Myocyte (in vitro differentiated cells): ENCODE measurements around the gene DYDC2. TPM values are rescaled to one million over a fixed set of nuclear protein-coding genes. Genes with fewer than 3 reads are reported as not detected.

Source experiments
- DNase-seq: peaks from one replicate; pipeline ENCODE4 v3.0.0-alpha.2; 2012; ENCODE audit warnings: low read depth
- total RNA-seq: library from RNA; depleted of rRNA; stranded (reverse); fragments of >200 nt; gene quantifications from 2 replicates; pipeline ENCODE4 v1.2.3, GENCODE V29; 2014

The DYDC2 gene
- total RNA-seq, 1 donor from 2014 or later = not detected

DNA sequence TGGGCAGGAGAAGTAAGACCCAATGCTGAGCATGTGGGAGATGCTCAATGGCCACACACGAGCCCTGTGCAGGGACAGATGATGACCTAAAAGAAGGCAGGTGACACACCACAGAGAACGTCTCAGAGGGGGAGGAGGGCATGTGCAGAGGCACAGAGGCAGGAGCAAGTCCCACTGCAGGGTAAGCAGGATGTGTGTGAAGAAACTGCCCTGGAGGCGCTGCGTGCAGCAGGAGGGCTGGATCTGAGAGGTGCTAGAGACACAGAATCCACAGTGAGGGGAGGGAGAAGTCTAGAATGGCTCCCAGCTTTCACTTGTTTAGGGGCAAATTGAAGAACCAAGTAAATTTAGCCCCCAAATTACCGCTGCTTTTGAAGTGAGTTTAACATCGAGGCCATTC is 14.9 kb downstream of the DYDC2 start:
- DNase-seq = no peak

DNA sequence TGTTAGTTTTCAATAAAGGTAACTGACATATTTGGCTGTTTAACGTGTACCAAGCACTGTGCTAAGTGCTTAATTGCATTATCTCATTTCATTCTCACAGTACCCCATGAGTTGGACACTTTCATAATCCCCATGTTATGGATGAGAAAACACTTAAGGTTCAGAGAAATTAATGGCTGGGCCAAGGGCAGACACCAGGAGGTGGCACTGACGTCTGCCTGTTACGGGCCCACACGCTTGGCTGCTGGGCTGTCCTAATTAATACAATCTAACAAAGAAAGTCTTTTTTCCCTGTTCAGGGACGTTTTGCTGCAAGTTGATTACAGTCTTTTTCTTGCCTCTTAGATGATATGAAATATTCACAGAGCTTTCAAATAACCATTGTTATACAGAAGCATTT is 16.1 kb downstream of the DYDC2 start:
- DNase-seq = no peak

DNA sequence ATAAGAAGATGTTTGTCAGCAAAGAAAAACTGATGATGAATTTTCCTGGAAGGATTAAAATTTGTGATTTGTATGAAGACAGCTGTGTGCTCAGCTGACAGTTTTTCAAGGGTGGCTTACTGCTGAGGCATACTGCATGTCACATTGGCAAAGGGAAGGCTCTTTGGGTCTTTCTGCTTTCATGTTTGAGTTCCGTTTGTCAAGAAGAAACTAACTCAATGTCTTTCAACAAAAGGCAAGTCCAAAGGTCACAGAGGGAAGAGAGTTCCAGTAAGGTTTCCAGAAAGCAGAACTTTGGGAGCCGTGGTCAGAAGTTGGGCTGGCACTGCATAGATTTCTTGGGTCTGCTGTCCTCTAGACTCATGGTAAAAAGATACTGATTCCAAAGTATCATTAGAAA is 16.9 kb downstream of the DYDC2 start:
- peak; percentile 7 for DNase-seq

DNA sequence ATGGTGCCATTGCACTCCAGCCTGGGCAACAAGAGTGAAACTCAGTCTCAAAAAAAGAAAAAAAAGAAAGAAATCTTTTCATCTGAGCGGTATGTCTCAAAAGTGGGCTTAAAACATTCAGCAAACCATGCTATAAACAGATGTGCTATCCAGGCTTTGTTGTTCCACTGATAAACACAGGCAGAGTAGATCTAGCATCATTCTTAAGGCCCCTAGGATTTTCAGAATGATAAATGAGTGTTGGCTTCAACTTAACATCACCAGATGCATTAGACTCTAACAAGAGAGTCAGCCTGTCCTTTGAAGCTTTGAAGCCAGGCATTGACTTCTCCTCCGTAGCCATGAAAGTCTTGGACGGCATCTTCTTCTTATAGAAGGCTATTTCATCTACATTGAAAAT is 23.1 kb downstream of the DYDC2 start:
- DNase-seq = no peak

DNA sequence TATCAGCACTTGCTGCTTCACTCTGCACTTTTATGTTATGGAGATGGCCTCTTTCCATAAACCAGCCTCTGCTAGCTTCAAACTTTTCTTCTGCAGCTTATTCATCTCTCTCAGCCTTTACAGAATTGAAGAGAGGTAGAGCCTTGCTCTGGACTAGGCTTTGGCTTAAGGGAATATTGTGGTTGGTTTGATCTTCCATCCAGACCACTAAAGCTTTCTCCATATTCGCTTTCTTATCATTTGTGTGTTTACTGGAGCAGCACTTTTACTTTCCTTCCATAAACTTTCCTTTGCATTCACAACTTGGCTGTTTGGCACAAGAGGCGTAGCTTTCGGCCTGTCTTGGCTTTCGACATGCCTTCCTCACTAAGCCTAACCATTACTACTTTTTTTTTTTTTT is 23.6 kb downstream of the DYDC2 start:
- DNase-seq = no peak

DNA sequence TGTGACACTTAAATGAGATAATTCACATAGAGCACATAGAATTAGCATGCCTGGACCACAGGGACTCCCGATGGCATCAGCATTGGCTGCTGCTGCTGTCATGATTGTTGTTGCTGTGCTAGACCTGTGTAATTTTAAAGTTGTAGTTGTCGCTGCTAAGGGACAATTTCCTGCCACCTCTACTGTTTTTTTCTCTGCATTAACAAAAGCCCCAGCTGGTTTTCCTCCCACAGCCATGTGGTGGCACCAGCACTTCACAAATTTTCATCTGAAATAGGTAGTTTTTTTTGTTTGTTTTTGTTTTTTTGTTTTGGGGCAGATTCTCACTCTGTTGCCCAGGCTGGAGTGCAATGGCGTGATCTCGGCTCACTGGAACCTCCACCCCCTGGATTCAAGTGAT is 26.4 kb downstream of the DYDC2 start:
- DNase-seq = peak; percentile 50

DNA sequence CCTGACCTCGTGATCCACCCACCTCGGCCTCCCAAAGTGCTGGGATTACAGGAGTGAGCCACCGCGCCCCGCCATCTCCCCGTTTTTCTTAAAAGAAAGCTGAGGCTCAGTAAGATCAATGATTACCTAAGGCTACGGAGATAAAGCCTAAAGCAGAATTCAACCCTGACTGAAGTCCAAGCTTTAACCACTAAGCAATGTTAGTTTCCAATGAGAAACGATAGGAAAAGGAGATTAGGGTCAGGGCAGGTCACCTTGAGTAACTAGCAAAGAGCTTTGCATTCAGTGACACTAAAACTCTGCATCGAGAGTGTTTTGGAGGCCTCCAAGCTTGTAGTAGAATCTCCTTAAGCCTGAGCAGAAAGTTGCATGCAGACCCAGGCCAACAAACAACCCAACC is 34.2 kb downstream of the DYDC2 start:
- DNase-seq = no peak

DNA sequence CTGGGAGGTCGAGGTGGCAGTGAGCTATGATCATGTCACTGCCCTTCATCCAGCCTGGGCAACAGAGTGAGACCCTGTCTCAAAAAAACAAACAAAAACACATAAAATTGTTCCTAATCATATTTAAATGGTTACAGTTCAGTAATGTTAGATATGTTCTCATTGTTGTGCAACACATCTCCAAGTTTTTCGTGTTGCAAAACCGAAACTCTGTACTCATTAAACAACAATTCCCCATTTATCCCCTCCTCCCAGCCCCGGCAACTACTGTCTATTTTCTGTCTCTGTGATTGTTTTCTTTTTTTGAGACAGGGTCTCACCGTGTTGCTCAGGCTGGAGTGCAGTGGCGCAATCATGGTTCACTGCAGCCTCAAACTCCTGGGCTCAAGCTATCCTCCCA is 35.7 kb downstream of the DYDC2 start:
- no peak for DNase-seq

DNA sequence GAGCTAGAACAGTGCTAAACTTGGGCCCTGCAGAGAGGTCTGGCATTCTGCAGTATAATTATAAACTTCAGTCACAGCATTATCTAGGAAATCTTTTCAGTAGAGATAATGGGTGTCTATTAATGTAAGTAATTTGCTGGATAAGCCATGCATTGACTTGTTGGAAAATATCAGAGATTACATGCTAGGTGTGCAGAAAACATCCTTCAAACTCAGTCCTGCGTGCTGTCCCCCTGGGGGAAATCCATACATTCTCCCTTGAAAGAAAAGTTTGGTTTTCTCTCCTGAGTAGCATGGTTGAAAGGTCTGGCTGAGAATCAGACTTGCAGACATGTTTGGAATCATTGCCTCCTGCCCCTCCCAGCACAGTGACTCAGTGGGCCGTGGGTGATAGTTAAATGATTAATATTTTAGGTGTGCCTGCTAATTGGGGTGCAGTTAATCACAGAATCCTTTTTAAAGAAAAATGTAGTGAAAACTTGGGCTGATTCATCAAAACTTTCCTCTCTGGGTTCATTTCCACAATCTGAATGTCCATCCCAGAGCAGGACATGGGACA is 37.9 kb downstream of the DYDC2 start:
- DNase-seq = no peak

DNA sequence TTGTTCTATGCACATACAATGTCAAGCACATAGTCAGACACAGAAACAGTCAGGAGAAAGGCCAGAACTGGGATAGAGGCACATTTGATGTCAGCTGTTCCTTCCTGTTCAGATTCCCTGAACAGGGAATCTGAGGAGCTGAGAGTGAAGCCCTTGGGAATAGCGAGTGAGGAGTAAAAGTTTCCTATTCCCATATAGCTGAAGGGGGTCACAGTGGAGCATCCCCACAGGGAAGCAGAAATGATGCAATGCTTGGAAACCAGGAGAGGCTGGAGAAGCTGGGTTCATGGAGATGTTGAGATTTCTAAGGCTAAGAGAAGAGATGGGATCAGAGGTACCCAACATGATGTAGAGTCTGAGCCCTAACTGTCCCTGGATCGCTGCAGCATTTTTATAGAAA is 40.4 kb downstream of the DYDC2 start:
- no peak for DNase-seq

DNA sequence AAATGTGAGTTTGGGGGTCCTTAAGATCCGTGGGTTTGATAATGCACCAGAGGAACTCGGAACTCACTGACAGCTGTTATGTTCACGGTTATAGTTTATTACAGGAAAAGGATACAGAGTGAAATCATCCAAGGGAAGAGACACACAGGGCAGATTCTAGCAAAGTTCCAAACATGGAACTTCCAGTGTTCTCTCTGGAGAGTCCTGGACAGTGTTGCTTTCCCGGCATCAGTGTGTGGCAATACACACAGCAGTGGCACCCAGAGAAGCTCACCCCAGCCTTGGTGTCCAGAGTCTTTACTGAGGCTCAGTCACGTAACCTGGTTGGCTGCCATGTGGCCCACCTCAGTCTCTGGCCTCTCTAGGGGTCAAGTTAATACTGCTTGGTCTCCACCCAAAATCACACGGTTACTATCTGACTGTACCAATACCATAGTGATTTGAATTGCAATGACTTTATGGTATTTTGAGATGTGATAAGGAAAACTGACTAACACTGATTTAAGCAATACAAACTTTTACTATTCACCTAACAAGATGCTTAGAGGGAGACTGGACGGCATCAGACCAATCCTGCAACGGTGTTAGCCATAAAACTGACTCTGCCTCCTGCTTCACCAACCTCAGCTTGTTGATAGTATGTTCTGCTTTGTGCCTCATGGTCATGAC is 43.7 kb downstream of the DYDC2 start:
- no peak for DNase-seq

DNA sequence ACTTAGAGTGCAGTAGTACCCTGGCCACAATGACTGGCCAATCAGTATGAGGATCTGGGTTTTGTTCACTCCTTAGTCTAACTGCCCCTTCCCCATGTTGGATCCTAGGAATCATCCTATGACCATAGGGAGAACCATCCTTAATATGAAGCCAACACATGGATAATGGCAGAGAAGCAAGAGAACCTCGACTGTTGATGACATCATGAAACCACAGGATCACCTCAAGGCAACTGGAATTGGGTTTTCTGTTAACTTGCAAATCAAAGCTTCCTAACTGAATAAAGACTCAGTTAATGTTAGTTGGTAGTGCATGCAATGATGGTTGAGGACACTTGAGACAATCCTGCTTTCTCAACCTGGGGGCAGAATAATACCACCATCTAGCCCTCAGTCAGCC is 48.5 kb downstream of the DYDC2 start:
- no peak for DNase-seq

DNA sequence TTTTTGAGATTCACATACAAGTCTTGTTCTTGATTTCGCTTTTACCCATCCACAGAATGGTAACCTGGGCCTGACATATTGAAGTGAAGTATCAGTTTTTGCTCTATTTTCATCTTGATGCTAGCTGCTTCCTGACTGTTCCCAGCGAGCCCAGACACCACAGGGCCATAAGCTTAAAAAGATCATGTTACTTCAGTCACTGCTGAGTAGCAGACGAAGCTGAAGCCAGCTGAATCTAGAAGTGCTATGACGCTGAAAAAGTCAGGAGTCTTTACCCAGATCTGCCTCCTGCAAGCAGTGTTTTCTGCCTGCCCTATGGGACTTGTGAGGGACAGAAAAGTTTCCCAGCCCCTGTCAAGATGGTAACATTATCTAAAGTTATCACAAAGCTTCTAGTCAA is 49.0 kb downstream of the DYDC2 start:
- DNase-seq = peak; percentile 37

DNA sequence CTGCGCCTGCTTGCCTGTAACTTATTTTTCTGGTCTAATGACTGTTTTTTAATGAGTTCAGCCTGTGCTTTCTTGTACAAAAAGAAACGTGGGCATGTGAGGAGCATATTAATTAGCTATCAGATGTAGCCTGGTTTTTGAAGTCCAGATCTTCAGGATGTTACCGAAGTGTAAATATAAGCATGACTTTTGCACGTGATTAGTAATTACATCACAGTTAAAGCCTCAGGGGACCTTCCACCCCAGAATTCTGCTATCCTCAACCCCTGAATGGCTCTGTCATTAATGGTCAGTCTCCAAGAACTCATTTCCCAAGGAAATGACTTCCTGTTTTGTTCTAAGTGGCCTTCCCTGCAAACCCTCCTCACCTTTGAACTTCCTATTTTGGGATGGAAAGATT is 49.6 kb downstream of the DYDC2 start:
- no peak for DNase-seq

DNA sequence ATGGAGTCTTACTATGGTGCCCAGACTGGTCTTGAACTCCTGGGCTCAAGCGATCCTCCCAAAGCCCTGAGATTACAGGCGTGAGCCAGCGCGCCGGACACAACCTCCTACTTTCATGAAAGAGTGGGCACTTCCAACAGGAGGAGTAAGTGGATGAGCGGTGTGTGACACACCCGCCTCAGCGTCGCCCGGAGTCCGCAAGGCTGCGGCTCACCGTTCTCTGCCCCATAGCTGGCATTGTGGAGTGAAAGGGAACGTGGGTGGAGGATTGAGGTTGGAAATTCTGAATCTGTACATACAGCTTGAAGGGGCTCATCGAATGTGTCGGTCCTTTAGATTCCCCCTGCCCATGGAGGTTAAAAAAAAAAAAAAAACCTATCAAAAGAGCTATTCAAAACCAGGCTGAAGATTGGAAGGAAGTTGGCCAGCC is 51.2 kb downstream of the DYDC2 start:
- DNase-seq = no peak

DNA sequence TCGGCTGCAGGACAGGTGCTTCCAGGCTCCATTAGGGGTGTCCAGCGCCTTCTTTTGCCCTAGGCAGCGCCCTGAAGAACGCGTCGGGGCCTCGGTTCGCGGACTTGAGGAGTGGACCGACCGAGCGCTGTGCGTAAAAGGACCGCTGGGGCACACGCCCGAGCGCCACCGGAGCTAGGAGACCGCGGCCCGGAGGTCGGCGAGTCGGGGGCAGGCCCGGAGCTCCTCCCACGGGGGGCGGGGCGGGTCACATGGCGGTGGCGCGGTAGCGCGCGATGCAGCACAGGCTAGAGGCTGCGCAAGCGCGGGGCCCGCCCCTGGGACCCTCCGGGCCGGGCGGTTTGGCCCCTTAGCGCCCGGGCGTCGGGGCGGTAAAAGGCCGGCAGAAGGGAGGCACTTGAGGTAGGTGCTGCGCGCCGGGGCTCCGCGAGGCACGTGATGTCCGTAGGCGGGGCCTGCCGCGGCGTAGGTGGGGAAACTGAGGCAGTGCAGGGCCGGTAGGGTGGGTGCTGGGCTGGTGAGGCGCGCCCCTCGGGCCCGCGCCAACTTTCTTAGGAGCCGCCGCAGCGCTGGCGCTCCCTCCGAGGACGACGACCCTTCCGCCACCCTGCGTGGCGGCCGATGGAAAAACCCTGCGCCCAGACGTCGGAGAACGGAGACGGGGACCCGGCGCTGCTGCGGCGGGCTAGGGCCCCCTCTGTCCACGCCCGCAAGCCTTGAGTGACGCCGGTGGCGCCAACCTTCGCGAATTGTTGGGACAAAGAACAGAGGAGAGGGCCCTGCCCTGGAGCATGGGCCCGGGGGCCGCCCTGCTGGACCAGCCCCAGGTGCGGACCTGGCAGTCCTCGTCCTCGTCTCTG is 51.9 kb downstream of the DYDC2 start, which contains the start of gene PRXL2A:
Gene PRXL2A (plus strand): TSS at position 310 of the 860 bp plus-strand sequence. CDS start 11,917 bp downstream, outside the sequence.
- DNase-seq = no peak

DNA sequence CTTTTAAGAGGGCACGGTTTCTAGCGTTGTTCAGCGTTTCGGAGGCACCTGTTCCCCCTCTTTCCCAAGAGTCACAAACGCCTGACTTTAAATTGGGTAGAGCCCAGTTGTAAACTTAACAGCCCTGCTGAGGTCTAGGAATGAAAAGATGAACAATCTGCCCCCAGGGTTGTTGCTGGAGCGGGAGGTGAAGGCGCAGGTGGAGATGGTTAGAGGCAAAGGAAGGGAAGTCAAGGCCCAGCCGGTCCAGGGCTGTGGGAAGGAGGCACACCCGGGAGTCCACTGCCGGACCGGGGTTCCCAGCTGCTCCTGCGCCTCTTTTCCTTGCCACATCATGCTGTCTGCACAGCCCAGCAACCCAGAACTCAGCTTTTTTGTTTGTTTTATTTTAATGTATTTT is 52.5 kb downstream of the DYDC2 start:
- no peak for DNase-seq

DNA sequence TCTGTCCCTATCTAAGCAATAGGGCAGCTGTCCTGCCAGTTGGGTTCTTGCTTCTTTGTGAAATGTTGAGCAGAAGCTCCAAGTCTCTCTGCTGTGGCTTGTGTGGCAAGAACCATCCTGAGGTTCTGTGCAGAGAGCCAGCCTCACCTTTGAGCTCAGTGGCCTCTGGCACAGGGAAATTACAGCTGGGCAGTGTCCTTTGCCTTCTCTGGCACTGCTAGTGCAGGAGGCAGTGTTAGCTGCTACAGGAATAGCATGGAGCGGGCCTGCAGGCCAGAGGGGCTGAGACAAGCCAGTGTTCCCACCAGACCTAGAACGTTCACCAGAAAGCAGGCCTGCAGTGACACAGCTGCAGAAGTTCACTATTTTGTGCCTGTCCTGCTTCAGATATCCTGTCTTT is 53.5 kb downstream of the DYDC2 start:
- no peak for DNase-seq

DNA sequence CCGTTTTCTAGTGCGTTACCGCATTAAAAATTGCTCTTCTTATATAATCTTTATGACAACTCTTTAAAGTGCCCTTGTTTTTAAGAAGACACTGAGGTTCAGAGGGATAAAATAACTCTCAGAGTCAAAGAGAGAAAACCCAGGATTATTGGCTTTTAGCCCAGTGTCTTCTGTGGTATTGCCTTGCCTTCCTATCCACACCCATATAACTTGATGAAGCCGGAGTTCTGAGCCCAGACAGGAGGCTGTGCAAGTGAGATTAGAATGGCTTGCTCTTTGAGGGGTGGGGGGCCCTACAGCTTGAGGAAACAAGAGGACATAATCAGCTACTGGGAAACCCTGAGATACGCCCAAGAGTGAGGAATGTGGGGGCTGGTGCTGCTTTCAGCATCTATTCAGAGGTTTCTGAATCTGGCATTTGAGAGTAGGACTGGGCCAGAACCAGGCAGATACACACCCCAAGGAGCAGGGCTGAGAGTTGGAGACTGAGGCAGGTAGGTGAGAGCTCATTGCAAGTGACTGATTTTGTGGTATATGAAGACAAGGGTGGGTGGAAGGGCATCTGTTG is 54.1 kb downstream of the DYDC2 start:
- no peak for DNase-seq

DNA sequence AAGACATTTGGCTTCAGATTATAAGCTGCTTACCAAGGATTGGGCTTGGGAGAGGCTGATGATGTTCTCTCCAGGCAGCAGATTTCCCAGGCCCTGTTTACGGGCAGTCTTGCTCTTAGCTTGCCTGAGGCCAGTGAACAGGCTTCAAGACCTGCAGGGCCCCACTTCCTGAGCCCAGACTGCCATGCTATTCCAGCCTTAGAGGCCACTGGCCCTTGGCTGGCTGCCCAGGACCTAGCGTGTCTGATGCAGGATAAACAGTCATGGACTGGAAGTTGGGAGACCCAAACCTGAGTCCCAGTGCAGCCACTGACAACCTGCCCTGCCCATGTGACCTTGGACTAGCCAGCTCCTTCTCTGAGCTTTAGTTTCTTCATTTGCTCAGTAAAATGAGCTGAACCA is 54.7 kb downstream of the DYDC2 start:
- no peak for DNase-seq

DNA sequence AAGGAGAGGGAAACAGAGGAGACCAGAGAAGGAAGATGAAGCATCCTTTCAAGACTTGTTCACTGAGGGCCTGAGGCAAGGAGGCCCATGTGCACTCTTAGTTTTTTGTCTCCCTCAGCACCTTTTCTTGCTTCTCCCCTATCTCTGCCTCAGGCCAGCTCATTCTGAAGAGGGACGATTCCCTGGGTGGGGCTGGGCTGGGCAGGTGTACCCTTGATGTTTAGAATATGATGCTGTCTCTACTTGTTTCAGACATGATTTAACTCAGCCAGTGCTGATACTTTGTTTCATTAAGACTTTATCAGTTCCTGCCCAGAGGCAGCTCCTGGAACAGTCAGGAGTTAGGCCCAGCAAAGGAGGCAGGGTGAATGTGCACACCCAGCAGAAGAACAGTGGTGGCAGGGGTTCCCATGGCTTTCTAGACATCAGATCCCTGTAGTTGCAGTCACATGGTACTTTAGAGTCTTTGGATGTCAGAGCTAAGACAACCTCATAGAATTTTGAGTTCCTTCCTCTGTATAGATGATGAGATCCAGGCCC is 55.2 kb downstream of the DYDC2 start:
- no peak for DNase-seq

DNA sequence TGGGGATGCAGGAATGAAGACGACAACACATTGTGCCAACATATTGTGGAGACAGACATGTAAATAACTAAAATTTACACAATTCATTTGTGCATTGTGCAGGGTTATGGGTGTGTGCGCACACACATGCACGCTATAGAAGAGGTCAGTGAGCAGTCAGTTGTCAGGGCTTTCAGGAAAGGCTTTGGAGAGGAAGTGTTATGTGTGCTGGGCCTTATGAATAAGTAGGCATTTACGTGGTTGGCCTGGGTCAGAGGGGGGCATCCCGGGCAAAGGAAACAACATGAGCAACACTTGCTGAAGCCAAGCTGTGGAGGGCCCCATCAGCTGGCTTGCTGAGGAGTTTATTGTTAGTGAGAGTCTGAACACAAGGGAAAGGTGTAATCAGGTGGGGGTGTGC is 55.9 kb downstream of the DYDC2 start:
- DNase-seq = no peak
